SK-N-SH (cell line): Measurements from ENCODE around the gene HINT2. TPM values are rescaled to one million over a fixed set of nuclear protein-coding genes. Genes with fewer than 3 reads are reported as not detected.

Source experiments
- CTCF ChIA-PET: fragments of 300-600, 350-600 bp; formaldehyde crosslinking; extraction: SDS; loops from one replicate; lab custom pipeline; 2021; lab: Yijun Ruan, JAX
- POLR2A ChIA-PET: fragments of 350-600 bp; sonication (Branson Sonifier 250); formaldehyde crosslinking; extraction: SDS; loops from one replicate; lab custom pipeline; 2020; ENCODE audit warnings: antibody characterized with exemption, inconsistent platforms; lab: Yijun Ruan, JAX
- DNase-seq: peaks from one replicate; pipeline ENCODE4 v3.0.0; 2012
- H2AFZ ChIP-seq: fragments of 200-600 bp; sonication (generic); 2 replicates; pipeline ENCODE4 v1.8.1; 2016; ENCODE audit warnings: antibody characterized with exemption, mild to moderate bottlenecking, low read depth
- H3F3A ChIP-seq: fragments of 200-600 bp; sonication (generic); replicated peaks from 2 replicates; pipeline ENCODE3; 2016; ENCODE audit warnings: antibody characterized with exemption, mild to moderate bottlenecking; ENCODE audit not compliant: insufficient read depth
- H3K27ac ChIP-seq, 2 experiments: fragments of 200-500 bp in 1 of 2; fragments of 200-600 bp in 1 of 2; sonication (Bioruptor generic) in 1 of 2; sonication (generic), shearing (Covaris generic) in 1 of 2; 2 replicates each; pipeline versions ENCODE4 v1.5.1 to v1.6.1; 2014 to 2016; ENCODE audit warnings: low read depth in 2 of 2, inconsistent platforms in 1 of 2, low read length in 1 of 2, mild to moderate bottlenecking in 1 of 2, mixed read lengths in 1 of 2
- H3K27me3 ChIP-seq: fragments of 200-600 bp; sonication (generic), shearing (Covaris generic); 2 replicates; pipeline ENCODE4 v1.6.1; 2016; ENCODE audit warnings: mixed run types; ENCODE audit not compliant: insufficient read depth
- H3K36me3 ChIP-seq, 2 experiments: fragments of 200-500 bp in 1 of 2; fragments of 200-600 bp in 1 of 2; sonication (Bioruptor generic) in 1 of 2; sonication (generic) in 1 of 2; replicated peaks in 1 of 2; 2 replicates each; pipeline versions ENCODE3 to v1.5.1; 2014 to 2016; ENCODE audit warnings: low read length in 1 of 2, mild to moderate bottlenecking in 1 of 2; ENCODE audit not compliant: insufficient read depth in 2 of 2, control insufficient read depth in 1 of 2
- H3K4me1 ChIP-seq, 2 experiments: fragments of 200-500 bp in 1 of 2; fragments of 200-600 bp in 1 of 2; sonication (Bioruptor generic) in 1 of 2; sonication (generic), shearing (Covaris generic) in 1 of 2; 2 replicates each; pipeline versions ENCODE4 v1.5.1 to v1.6.1; 2014 to 2016; ENCODE audit warnings: low read depth in 1 of 2, low read length in 1 of 2, mixed run types in 1 of 2; ENCODE audit not compliant: insufficient read depth in 2 of 2, control insufficient read depth in 1 of 2
- H3K4me2 ChIP-seq: fragments of 200-600 bp; sonication (generic), shearing (Covaris generic); 2 replicates; pipeline ENCODE4 v1.6.1; 2017; ENCODE audit warnings: mixed run types
- H3K4me3 ChIP-seq, 2 experiments: fragments of 200-500 bp in 1 of 2; fragments of 200-600 bp in 1 of 2; sonication (Bioruptor generic) in 1 of 2; sonication (generic), shearing (Covaris generic) in 1 of 2; 2 replicates each; pipeline versions ENCODE4 v1.5.1 to v1.8.1; 2014 to 2016; ENCODE audit warnings: low read depth in 2 of 2, inconsistent platforms in 1 of 2, low read length in 1 of 2, mild to moderate bottlenecking in 1 of 2, mixed read lengths in 1 of 2, moderate library complexity in 1 of 2
- H3K79me2 ChIP-seq: fragments of 200-600 bp; sonication (generic); 2 replicates; pipeline ENCODE4 v1.8.1; 2017; ENCODE audit warnings: mild to moderate bottlenecking; ENCODE audit not compliant: insufficient read depth
- H3K9ac ChIP-seq: fragments of 200-600 bp; sonication (generic); 2 replicates; pipeline ENCODE4 v1.6.1; 2017; ENCODE audit warnings: mixed run types
- H3K9me2 ChIP-seq: fragments of 200-600 bp; sonication (generic); 2 replicates; pipeline ENCODE4 v1.6.1; 2017; ENCODE audit warnings: mixed run types
- H3K9me3 ChIP-seq: fragments of 200-600 bp; sonication (generic); 2 replicates; pipeline ENCODE4 v1.6.1; 2017; ENCODE audit warnings: mixed run types, mild to moderate bottlenecking, moderate library complexity
- H4K20me1 ChIP-seq: fragments of 200-600 bp; sonication (generic); 2 replicates; pipeline ENCODE4 v1.6.1; 2017; ENCODE audit warnings: mild to moderate bottlenecking, mixed run types; ENCODE audit not compliant: insufficient read depth
- CHD2 ChIP-seq: fragments of 150-350 bp; IDR thresholded peaks from 2 replicates; pipeline ENCODE4 v1.6.1; 2018; ENCODE audit warnings: low read length; ENCODE audit not compliant: partially characterized antibody
- CTCF ChIP-seq: fragments of 200-600 bp; sonication (generic); IDR thresholded peaks from 2 replicates; pipeline ENCODE4 v1.6.1; 2017; ENCODE audit warnings: antibody characterized with exemption, mild to moderate bottlenecking, moderate library complexity
- ELF1 ChIP-seq: IDR thresholded peaks from 2 replicates; pipeline ENCODE4 v1.4.0; 2012
- EZH2phosphoT487 ChIP-seq: fragments of 200-600 bp; sonication (generic); IDR thresholded peaks from 2 replicates; pipeline ENCODE4 v1.6.1; 2017; ENCODE audit warnings: low read depth, mixed run types, mild to moderate bottlenecking, antibody characterized with exemption, moderate library complexity, borderline replicate concordance
- FOSL2 ChIP-seq: IDR thresholded peaks from 2 replicates; pipeline ENCODE4 v1.4.0; 2012; ENCODE audit warnings: low read depth, mild to moderate bottlenecking, moderate library complexity, borderline replicate concordance
- FOXJ3 ChIP-seq: sonication (generic); formaldehyde crosslinking; IDR thresholded peaks from 2 replicates; pipeline ENCODE4 v1.5.1; 2020; ENCODE audit warnings: mild to moderate bottlenecking, missing genetic modification reagents
- FOXM1 ChIP-seq: IDR thresholded peaks from 2 replicates; pipeline ENCODE4 v1.4.0; 2012; ENCODE audit warnings: low read depth, mild to moderate bottlenecking
- JUND ChIP-seq: IDR thresholded peaks from 2 replicates; pipeline ENCODE4 v1.4.0; 2012
- MEF2A ChIP-seq: IDR thresholded peaks from 2 replicates; pipeline ENCODE4 v1.4.0; 2012; ENCODE audit warnings: low read depth, borderline replicate concordance
- MXI1 ChIP-seq: IDR thresholded peaks from 2 replicates; pipeline ENCODE4 v1.6.1; 2012; ENCODE audit warnings: mild to moderate bottlenecking, low read depth, low read length, improper control_type of control experiment
- POLR2AphosphoS5 ChIP-seq: IDR thresholded peaks from 2 replicates; pipeline ENCODE4 v1.6.1; 2012; ENCODE audit warnings: low read depth, low read length
- RCOR1 ChIP-seq: fragments of 150-350 bp; IDR thresholded peaks from 2 replicates; pipeline ENCODE4 v1.6.1; 2017; ENCODE audit warnings: antibody characterized with exemption, low read length
- RFX5 ChIP-seq: IDR thresholded peaks from 2 replicates; pipeline ENCODE4 v1.6.1; 2012; ENCODE audit warnings: mild to moderate bottlenecking, improper control_type of control experiment, low read length
- RXRA ChIP-seq: IDR thresholded peaks from 2 replicates; pipeline ENCODE4 v1.4.0; 2012; ENCODE audit warnings: low read depth, mild to moderate bottlenecking, borderline replicate concordance
- SIN3A ChIP-seq: IDR thresholded peaks from 2 replicates; pipeline ENCODE4 v1.6.1; 2012; ENCODE audit warnings: low read depth, mild to moderate bottlenecking, low read length, moderate library complexity, borderline replicate concordance
- SMC3 ChIP-seq: IDR thresholded peaks from 2 replicates; pipeline ENCODE4 v1.6.1; 2012; ENCODE audit warnings: low read depth, low read length, improper control_type of control experiment
- TAF1 ChIP-seq: IDR thresholded peaks from 2 replicates; pipeline ENCODE4 v1.6.1; 2012; ENCODE audit warnings: low read depth, mild to moderate bottlenecking, low read length, moderate library complexity, borderline replicate concordance
- TEAD4 ChIP-seq: IDR thresholded peaks from 2 replicates; pipeline ENCODE4 v1.4.0; 2012; ENCODE audit warnings: mild to moderate bottlenecking, borderline replicate concordance; ENCODE audit not compliant: insufficient read depth
- USF2 ChIP-seq: fragments of 150-350 bp; IDR thresholded peaks from 2 replicates; pipeline ENCODE4 v1.6.1; 2017; ENCODE audit warnings: antibody characterized with exemption, low read length, low read depth, borderline replicate concordance
- ZBTB33 ChIP-seq: IDR thresholded peaks from 2 replicates; pipeline ENCODE4 v1.4.0; 2012; ENCODE audit warnings: low read depth, borderline replicate concordance
- WGBS: methylation state at CpG from one replicate; pipeline ENCODE4 v1.1.6; 2017; ENCODE audit warnings: low lambda C conversion rate; 5-methylcytosine and 5-hydroxymethylcytosine counted together
- polyA plus RNA-seq, 3 experiments: library from polyadenylated mRNA; depleted of rRNA; stranded (reverse); fragments of >200 nt; gene quantifications; 2 replicates each; pipeline ENCODE4 v1.2.3, GENCODE V29; 2012

Gene HINT2
- polyA plus RNA-seq, 1 of the 3 experiments (the other 2 are of a cell fraction) = 57.2 TPM

- CTCF ChIA-PET = interaction anchor here (0.9 to 6.5 kb wide), 10 partner anchors 10 to 231 kb away, joined by 3 to 136 read pairs (median 4); partner anchors contain the start of genes ARHGEF39, CREB3, SPAG8 and TLN1
- no peak overlapping the region for H3K9ac ChIP-seq
- 91% methylated on average over 24 of the region's 34 CpGs for WGBS
- peaks cover 0 to 3% of the 10 kb centered on the region in 2 experiments for H3K36me3 ChIP-seq
- H4K20me1 ChIP-seq = no peaks in the 10 kb centered on the region
- no peak overlapping the region; a peak in 1 of 4 replicates for H3K27ac ChIP-seq
- H3K9me2 ChIP-seq = no peaks in the 10 kb centered on the region
- H2AFZ ChIP-seq = no peak overlapping the region
- peaks cover 0 to 12% of the 10 kb centered on the region in 2 experiments; a peak in 1 of 4 replicates for H3K4me1 ChIP-seq
- H3F3A ChIP-seq = peaks cover 4% of the 10 kb centered on the region
- H3K9me3 ChIP-seq = no peaks in the 10 kb centered on the region
- no peaks in the 10 kb centered on the region for H3K27me3 ChIP-seq
- POLR2A ChIA-PET = interaction anchor here (1.0 kb wide), 1 partner anchor 20 kb away, joined by 5 read pairs; the partner anchor contains the start of gene SPAG8
- TF ChIP-seq FOXM1 = no peak
- no peak for TF ChIP-seq ZBTB33
- TF ChIP-seq USF2 = no peak
- TF ChIP-seq MXI1 = no peak
- no peak for TF ChIP-seq RXRA
- TF ChIP-seq CTCF = no peak
- no peak for TF ChIP-seq CHD2
- no peak for TF ChIP-seq ELF1
- no peak for TF ChIP-seq MEF2A
- no peak for TF ChIP-seq JUND
- no peak for TF ChIP-seq FOXJ3 (CRISPR knock-in tag)
- TF ChIP-seq TEAD4 = no peak
- TF ChIP-seq RCOR1 = no peak
- TF ChIP-seq EZH2phosphoT487 = no peak
- TF ChIP-seq SIN3A = no peak
- TF ChIP-seq TAF1 = no peak
- TF ChIP-seq SMC3 = no peak
- no peak for TF ChIP-seq FOSL2
- no peak for TF ChIP-seq POLR2AphosphoS5
- TF ChIP-seq RFX5 = no peak
- TF ChIP-seq, all 33 proteins: peak for 0
- no peaks in the 10 kb centered on the region for H3K79me2 ChIP-seq
- H3K4me2 ChIP-seq = no peak overlapping the region
- DNase-seq = no peak
- H3K4me3 ChIP-seq = no peak overlapping the region
Measured at GRCh38 chr9:35792024-35792813, 22.6 kb downstream of the HINT2 start.
